CD4-positive, alpha-beta T cell (primary cell): Measurements from ENCODE around the gene CD72. TPM values are rescaled to one million over a fixed set of nuclear protein-coding genes. Genes with fewer than 3 reads are reported as not detected.
A peak's percentile ranks its signal among the peaks of the same experiment; 100 is the strongest.

Experiments
- ATAC-seq: fragments of 200-7000 bp; cut with Tn5 transposase; one replicate; pipeline ENCODE4 v1.10.0; 2022; ENCODE audit warnings: mild to moderate bottlenecking; ENCODE audit not compliant: poor library complexity
- CTCF ChIA-PET: fragments of 350-600 bp; sonication (Branson Sonifier 250); formaldehyde crosslinking; loops from one replicate; lab custom pipeline; 2021; ENCODE audit warnings: antibody characterized with exemption, inconsistent platforms; lab: Charles Lee
- POLR2A ChIA-PET: fragments of 350-600 bp; sonication (Branson Sonifier 250); formaldehyde crosslinking; loops from one replicate; lab custom pipeline; 2021; ENCODE audit warnings: antibody characterized with exemption, inconsistent platforms; lab: Charles Lee
- DNase-seq, 14 experiments: peaks; one replicate each; pipeline ENCODE4 v3.0.0-alpha.2; 2013 to 2020; ENCODE audit warnings: mixed read lengths in 2 of 14
- H3K27ac ChIP-seq, 2 donors: one replicate each; pipeline versions ENCODE4 v1.5.1 to v1.7.0; 2013; ENCODE audit warnings: low read length in 2 of 2, low read depth in 1 of 2, mild to moderate bottlenecking in 1 of 2
- H3K27me3 ChIP-seq, 2 experiments: 1 replicate in 1 of 2; 2 replicates in 1 of 2; pipeline versions ENCODE4 v1.6.1 to v1.7.0; 2013; ENCODE audit warnings: low read length in 2 of 2, control low read depth in 1 of 2, mild to moderate bottlenecking in 1 of 2, moderate library complexity in 1 of 2; ENCODE audit not compliant: insufficient read depth in 2 of 2, control insufficient read depth in 1 of 2
- H3K36me3 ChIP-seq: one replicate; pipeline ENCODE4 v1.6.1; 2013; ENCODE audit warnings: low read length, control low read depth; ENCODE audit not compliant: insufficient read depth
- H3K4me1 ChIP-seq: one replicate; pipeline ENCODE4 v1.6.1; 2013; ENCODE audit warnings: low read length, control low read depth; ENCODE audit not compliant: insufficient read depth
- H3K4me3 ChIP-seq: one replicate; pipeline ENCODE4 v1.5.1; 2013; ENCODE audit warnings: mild to moderate bottlenecking, low read length, moderate library complexity
- H3K9me3 ChIP-seq, 2 experiments: 1 replicate in 1 of 2; 2 replicates in 1 of 2; pipeline versions ENCODE4 v1.6.1 to v1.7.0; 2013; ENCODE audit warnings: low read length in 2 of 2, mild to moderate bottlenecking in 2 of 2, control low read depth in 1 of 2, moderate library complexity in 1 of 2; ENCODE audit not compliant: control insufficient read depth in 1 of 2, insufficient read depth in 1 of 2
- H3K27ac Mint-ChIP-seq: one replicate; pipeline ENCODE4 v1.8.0; 2020; ENCODE audit warnings: mixed read lengths
- H3K27me3 Mint-ChIP-seq: one replicate; pipeline ENCODE4 v1.8.0; 2021; ENCODE audit warnings: mixed read lengths
- H3K36me3 Mint-ChIP-seq: one replicate; pipeline ENCODE4 v1.8.0; 2021; ENCODE audit warnings: low read depth, mixed read lengths
- H3K4me1 Mint-ChIP-seq: one replicate; pipeline ENCODE4 v1.8.0; 2021; ENCODE audit warnings: low read depth, mixed read lengths
- H3K4me3 Mint-ChIP-seq: one replicate; pipeline ENCODE4 v1.8.0; 2020; ENCODE audit warnings: mild to moderate bottlenecking, mixed read lengths
- H3K9me3 Mint-ChIP-seq: one replicate; pipeline ENCODE4 v1.8.0; 2020; ENCODE audit warnings: mixed read lengths
- intact Hi-C, 2 experiments: fragments of 100-400 bp; cut with DNase I in 1 of 2; cut with micrococcal nuclease in 1 of 2; formaldehyde crosslinking; loops; one replicate each; pipeline versions ENCODE4 v1.15.1 to v1.9.0; 2023 to 2025; cut with DNase I, micrococcal nuclease
- total RNA-seq, 174 experiments: library from RNA in 2 of 174; stranded (reverse) in 2 of 174; gene quantifications; one replicate each; pipeline ENCODE4 v1.2.3 and lab custom pipeline; 2021 to 2026
- TF ChIP-seq, protein P1 (sequence below): fragments of 200-600 bp; IDR thresholded peaks from one replicate; pipeline ENCODE4 v1.8.0; 2022; ENCODE audit warnings: antibody characterized with exemption, mild to moderate bottlenecking

Gene CD72
- total RNA-seq, 2 experiments from 2014 or later = 2.3 to 3.6 TPM

DNA sequence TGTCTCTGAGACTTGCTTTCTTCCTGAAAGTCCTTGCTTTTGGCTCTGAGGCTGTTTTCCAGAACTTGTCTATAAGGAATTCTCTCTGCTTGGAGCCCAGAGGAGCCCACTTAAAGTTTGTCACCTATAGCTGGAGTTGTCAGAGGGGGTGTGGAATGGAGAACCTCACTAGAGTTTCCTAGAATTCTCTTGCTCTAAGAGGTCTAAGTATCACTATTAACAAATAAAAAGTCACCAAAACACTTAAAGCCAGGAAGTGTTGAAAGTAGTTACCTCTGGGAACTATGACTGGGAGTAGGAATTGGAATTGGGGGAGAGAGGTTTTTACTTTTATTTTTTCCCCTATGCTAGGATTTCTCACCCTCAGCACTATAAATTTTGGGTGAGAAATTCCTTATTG is 17.5 kb upstream of the CD72 start:
- ChIA-PET POLR2A (interaction anchor here (1.0 kb wide), 1 partner anchor 564 kb away, joined by 3 read pairs; the partner anchor contains the start of gene VCP), CTCF (interaction anchor here (0.5 kb wide), 1 partner anchor 18 kb away, joined by 3 read pairs; no protein-coding TSS in a partner anchor)
- TF ChIP-seq, protein P1, sequence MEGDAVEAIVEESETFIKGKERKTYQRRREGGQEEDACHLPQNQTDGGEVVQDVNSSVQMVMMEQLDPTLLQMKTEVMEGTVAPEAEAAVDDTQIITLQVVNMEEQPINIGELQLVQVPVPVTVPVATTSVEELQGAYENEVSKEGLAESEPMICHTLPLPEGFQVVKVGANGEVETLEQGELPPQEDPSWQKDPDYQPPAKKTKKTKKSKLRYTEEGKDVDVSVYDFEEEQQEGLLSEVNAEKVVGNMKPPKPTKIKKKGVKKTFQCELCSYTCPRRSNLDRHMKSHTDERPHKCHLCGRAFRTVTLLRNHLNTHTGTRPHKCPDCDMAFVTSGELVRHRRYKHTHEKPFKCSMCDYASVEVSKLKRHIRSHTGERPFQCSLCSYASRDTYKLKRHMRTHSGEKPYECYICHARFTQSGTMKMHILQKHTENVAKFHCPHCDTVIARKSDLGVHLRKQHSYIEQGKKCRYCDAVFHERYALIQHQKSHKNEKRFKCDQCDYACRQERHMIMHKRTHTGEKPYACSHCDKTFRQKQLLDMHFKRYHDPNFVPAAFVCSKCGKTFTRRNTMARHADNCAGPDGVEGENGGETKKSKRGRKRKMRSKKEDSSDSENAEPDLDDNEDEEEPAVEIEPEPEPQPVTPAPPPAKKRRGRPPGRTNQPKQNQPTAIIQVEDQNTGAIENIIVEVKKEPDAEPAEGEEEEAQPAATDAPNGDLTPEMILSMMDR = no peak
- Histone ChIP-seq H3K9me3 (no peaks in the 10 kb centered on the region), H3K4me3 (no peak overlapping the region), H3K4me1 (peaks cover 32% of the 10 kb centered on the region), H3K27ac (no peak overlapping the region), H3K36me3 (no peaks in the 10 kb centered on the region), H3K27me3 (no peaks in the 10 kb centered on the region)
- H3K4me1 Mint-ChIP-seq = peaks cover 53% of the 10 kb centered on the region
- no peak for ATAC-seq
- no peak overlapping the region for H3K4me3 Mint-ChIP-seq
- no peaks in the 10 kb centered on the region for H3K9me3 Mint-ChIP-seq
- no peaks in the 10 kb centered on the region for H3K27me3 Mint-ChIP-seq
- intact Hi-C loops = no loop called here
- H3K27ac Mint-ChIP-seq = peak overlapping the region; percentile 60
- DNase-seq = no peak
- H3K36me3 Mint-ChIP-seq = peaks cover 8% of the 10 kb centered on the region

DNA sequence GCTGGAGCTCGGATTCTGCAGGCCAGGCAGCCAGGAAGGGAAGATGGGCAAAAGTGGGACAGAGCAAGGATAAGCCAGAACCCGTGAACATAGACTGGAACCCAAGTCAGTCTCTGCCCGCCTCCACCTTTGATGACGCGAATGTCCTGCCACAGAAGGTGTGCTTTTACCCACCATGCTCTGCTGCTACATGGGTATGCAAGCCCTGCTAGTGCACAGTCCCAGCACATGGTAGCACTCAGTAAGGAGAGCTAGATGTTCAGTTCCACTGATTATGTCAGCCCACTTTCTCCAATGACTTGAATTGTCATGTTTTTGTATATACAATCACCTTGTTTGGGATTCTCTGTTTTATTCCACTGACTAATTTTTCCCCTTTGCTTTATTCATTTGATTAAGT is 11.4 kb upstream of the CD72 start:
- DNase-seq = no peak
- peaks cover 1% of the 10 kb centered on the region for H3K4me1 Mint-ChIP-seq
- Histone ChIP-seq H3K9me3 (no peaks in the 10 kb centered on the region), H3K4me3 (no peak overlapping the region), H3K27ac (no peak overlapping the region), H3K4me1 (no peaks in the 10 kb centered on the region), H3K27me3 (no peaks in the 10 kb centered on the region), H3K36me3 (no peaks in the 10 kb centered on the region)
- no peaks in the 10 kb centered on the region for H3K36me3 Mint-ChIP-seq
- H3K27me3 Mint-ChIP-seq = no peaks in the 10 kb centered on the region
- no peak overlapping the region for H3K27ac Mint-ChIP-seq
- ChIA-PET POLR2A (interaction anchor here (0.6 to 1.5 kb wide), 3 partner anchors 13 to 62 kb away, joined by 3 to 4 read pairs (median 4); no protein-coding TSS in a partner anchor), CTCF (interaction anchor here (0.9 kb wide), 1 partner anchor 18 kb away, joined by 3 read pairs; no protein-coding TSS in a partner anchor)
- H3K4me3 Mint-ChIP-seq = no peak overlapping the region
- no peaks in the 10 kb centered on the region for H3K9me3 Mint-ChIP-seq
- no peak for ATAC-seq
- TF ChIP-seq, protein P1 = no peak
- intact Hi-C loops = no loop called here

DNA sequence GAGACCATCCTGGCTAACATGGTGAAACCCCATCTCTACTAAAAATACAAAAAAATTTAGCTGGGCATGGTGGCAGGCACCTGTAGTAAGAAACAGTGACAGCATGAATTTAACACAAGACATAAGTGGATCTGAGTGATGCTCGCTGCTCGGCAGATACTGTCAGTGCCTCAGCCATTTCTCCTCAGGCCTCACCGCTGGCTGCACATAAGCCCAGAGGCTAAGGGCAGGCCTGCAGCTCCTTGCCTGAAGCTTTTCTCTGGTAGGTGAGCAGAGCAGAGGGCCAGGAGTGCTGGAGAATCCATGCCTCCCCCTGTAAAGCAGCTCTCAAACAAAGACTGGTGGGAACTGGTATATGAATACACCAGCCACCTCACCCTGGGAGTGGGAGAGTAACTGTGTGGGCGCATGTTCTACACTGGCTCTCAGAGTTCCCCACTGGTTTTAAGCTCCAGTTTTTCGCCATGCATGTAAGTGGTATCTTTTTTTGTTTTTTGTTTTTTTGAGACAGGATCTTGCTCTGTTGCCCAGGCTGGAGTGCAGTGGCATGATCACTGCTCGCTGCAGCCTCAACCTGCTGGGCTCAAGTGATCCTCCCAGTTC is 10.3 kb upstream of the CD72 start:
- no peak overlapping the region for H3K27ac Mint-ChIP-seq
- Histone ChIP-seq H3K9me3 (no peaks in the 10 kb centered on the region), H3K27ac (no peak overlapping the region), H3K36me3 (no peaks in the 10 kb centered on the region), H3K4me1 (no peaks in the 10 kb centered on the region), H3K27me3 (no peaks in the 10 kb centered on the region), H3K4me3 (no peak overlapping the region)
- ChIA-PET CTCF (interaction anchor here (0.9 kb wide), 1 partner anchor 17 kb away, joined by 3 read pairs; no protein-coding TSS in a partner anchor), POLR2A (interaction anchor here (1.0 to 1.5 kb wide), 2 partner anchors 12 to 18 kb away, joined by 3 to 4 read pairs; no protein-coding TSS in a partner anchor)
- ATAC-seq (no peak), DNase-seq (no peak)
- no peaks in the 10 kb centered on the region for H3K4me1 Mint-ChIP-seq
- TF ChIP-seq, protein P1 = no peak
- intact Hi-C loops = no loop called here
- H3K36me3 Mint-ChIP-seq = no peaks in the 10 kb centered on the region
- no peak overlapping the region for H3K4me3 Mint-ChIP-seq
- no peaks in the 10 kb centered on the region for H3K27me3 Mint-ChIP-seq
- H3K9me3 Mint-ChIP-seq = no peaks in the 10 kb centered on the region
